IMR-90 (cell line): ENCODE data around the gene ZBED4. TPM values are rescaled to one million over a fixed set of nuclear protein-coding genes. Genes with fewer than 3 reads are reported as not detected.

Source experiments
- ATAC-seq: fragments of 200-7000 bp; cut with Tn5 transposase; 2 replicates; pipeline ENCODE4 v1.9.1; 2020; ENCODE audit warnings: low read depth, mild to moderate bottlenecking, moderate library complexity
- BruUV-seq: library from RNA; stranded (reverse); fragments of 400-500 nt; replicated peaks from 2 replicates; lab custom pipeline; 2021; lab: Mats Ljungman, UMichigan
- CTCF ChIA-PET: fragments of 300-600 bp; formaldehyde crosslinking; extraction: SDS; loops from one replicate; lab custom pipeline; 2021; ENCODE audit warnings: antibody characterized with exemption; lab: Yijun Ruan, JAX
- POLR2A ChIA-PET: fragments of 300-600 bp; sonication (Branson Sonifier 250); formaldehyde crosslinking; loops from one replicate; lab custom pipeline; 2022; ENCODE audit warnings: antibody characterized with exemption; ENCODE audit not compliant: unreplicated experiment; lab: Charles Lee
- DNase-seq: peaks from one replicate; pipeline ENCODE4 v3.0.0; 2013
- H2AFZ ChIP-seq: replicated peaks from 2 replicates; pipeline ENCODE3; 2013; ENCODE audit warnings: low read length, mild to moderate bottlenecking; ENCODE audit not compliant: poor library complexity
- H2AK5ac ChIP-seq: 2 replicates; pipeline ENCODE4 v1.6.1; 2013; ENCODE audit warnings: low read depth, low read length, inconsistent platforms
- H2AK9ac ChIP-seq: replicated peaks from 2 replicates; pipeline ENCODE3; 2013; ENCODE audit warnings: mild to moderate bottlenecking, low read depth, low read length, moderate library complexity; ENCODE audit not compliant: poor library complexity
- H2BK120ac ChIP-seq: 2 replicates; pipeline ENCODE4 v1.6.1; 2013; ENCODE audit warnings: low read depth, low read length, inconsistent platforms
- H2BK15ac ChIP-seq: 3 replicates; pipeline ENCODE4 v1.6.1; 2013; ENCODE audit warnings: low read depth, low read length, inconsistent platforms
- H2BK20ac ChIP-seq: 2 replicates; pipeline ENCODE4 v1.6.1; 2013; ENCODE audit warnings: low read depth, mild to moderate bottlenecking, inconsistent platforms, low read length, moderate library complexity
- H2BK5ac ChIP-seq: 2 replicates; pipeline ENCODE4 v1.6.1; 2013; ENCODE audit warnings: mild to moderate bottlenecking, low read depth, low read length, inconsistent platforms; ENCODE audit not compliant: poor library complexity, severe bottlenecking
- H3K14ac ChIP-seq: replicated peaks from 2 replicates; pipeline ENCODE4 v1.6.1; 2013; ENCODE audit warnings: low read depth, low read length, inconsistent platforms
- H3K18ac ChIP-seq: 2 replicates; pipeline ENCODE4 v1.6.1; 2013; ENCODE audit warnings: low read depth, low read length, control low read depth
- H3K23ac ChIP-seq: 2 replicates; pipeline ENCODE4 v1.6.1; 2013; ENCODE audit warnings: low read depth, low read length, inconsistent platforms
- H3K27ac ChIP-seq: 2 replicates; pipeline ENCODE4 v1.5.1; 2013; ENCODE audit warnings: mild to moderate bottlenecking, control low read depth, low read length; ENCODE audit not compliant: insufficient read depth
- H3K27me3 ChIP-seq: 2 replicates; pipeline ENCODE4 v1.6.1; 2013; ENCODE audit warnings: low read length; ENCODE audit not compliant: control insufficient read depth, insufficient read depth
- H3K36me3 ChIP-seq: 2 replicates; pipeline ENCODE4 v1.6.1; 2013; ENCODE audit warnings: low read length, mixed read lengths; ENCODE audit not compliant: control insufficient read depth, insufficient read depth
- H3K4ac ChIP-seq: 2 replicates; pipeline ENCODE4 v1.6.1; 2013; ENCODE audit warnings: low read depth, low read length, inconsistent platforms
- H3K4me1 ChIP-seq: 2 replicates; pipeline ENCODE4 v1.6.1; 2013; ENCODE audit warnings: low read length, mixed read lengths; ENCODE audit not compliant: control insufficient read depth, insufficient read depth
- H3K4me2 ChIP-seq: 2 replicates; pipeline ENCODE4 v1.6.1; 2013; ENCODE audit warnings: low read depth, mild to moderate bottlenecking, control low read depth, low read length, moderate library complexity
- H3K4me3 ChIP-seq: 2 replicates; pipeline ENCODE4 v1.5.1; 2013; ENCODE audit warnings: low read depth, mild to moderate bottlenecking, control low read depth, low read length, moderate library complexity; ENCODE audit not compliant: insufficient read depth
- H3K56ac ChIP-seq: 2 replicates; pipeline ENCODE4 v1.6.1; 2013; ENCODE audit warnings: low read length, inconsistent platforms; ENCODE audit not compliant: insufficient read depth; ENCODE audit errors: extremely low read depth
- H3K79me1 ChIP-seq, 2 experiments: 2 replicates each; pipeline ENCODE4 v1.6.1; 2013; ENCODE audit warnings: low read length in 2 of 2, inconsistent platforms in 1 of 2, low read depth in 1 of 2
- H3K9ac ChIP-seq: 2 replicates; pipeline ENCODE4 v1.6.1; 2013; ENCODE audit warnings: low read depth, low read length, control low read depth
- H3K9me1 ChIP-seq: 2 replicates; pipeline ENCODE4 v1.6.1; 2013; ENCODE audit warnings: low read length, inconsistent platforms; ENCODE audit not compliant: insufficient read depth
- H3K9me3 ChIP-seq: 2 replicates; pipeline ENCODE4 v1.6.1; 2013; ENCODE audit warnings: low read length; ENCODE audit not compliant: control insufficient read depth, insufficient read depth
- H4K20me1 ChIP-seq: 2 replicates; pipeline ENCODE4 v1.6.1; 2013; ENCODE audit warnings: low read length, inconsistent platforms; ENCODE audit not compliant: insufficient read depth
- H4K5ac ChIP-seq: 2 replicates; pipeline ENCODE4 v1.6.1; 2013; ENCODE audit warnings: mild to moderate bottlenecking, low read depth, low read length, control low read depth
- H4K8ac ChIP-seq, 2 experiments: 2 replicates each; pipeline ENCODE4 v1.6.1; 2013; ENCODE audit warnings: low read depth in 2 of 2, low read length in 2 of 2, control low read depth in 1 of 2, inconsistent platforms in 1 of 2
- H4K91ac ChIP-seq: 2 replicates; pipeline ENCODE4 v1.6.1; 2013; ENCODE audit warnings: low read depth, low read length, inconsistent platforms; ENCODE audit not compliant: insufficient read depth
- CTCF ChIP-seq: conservative IDR thresholded peaks from 2 replicates; pipeline ENCODE4 v1.5.1; 2012; ENCODE audit warnings: mild to moderate bottlenecking, low read depth, low read length, improper control_type of control experiment
- MAFK ChIP-seq: IDR thresholded peaks from 2 replicates; pipeline ENCODE4 v1.6.1; 2012; ENCODE audit warnings: low read depth, low read length, improper control_type of control experiment
- WGBS, 2 experiments: methylation state at CpG; one replicate each; pipeline versions ENCODE4 v1.1.5 to v1.1.7; 2013; ENCODE audit warnings: missing lambda C conversion rate in 2 of 2; ENCODE audit not compliant: insufficient read length in 1 of 2; ENCODE audit errors: extremely low coverage in 2 of 2; 5-methylcytosine and 5-hydroxymethylcytosine counted together
- dilution Hi-C: fragments of 300-500 bp; cut with HindIII; formaldehyde crosslinking; loops from one replicate; pipeline ENCODE4 v1.14.3; 2018; ENCODE audit warnings: low sequenced_read_pairs; ENCODE audit not compliant: unreplicated experiment
- in situ Hi-C: fragments of 300-500 bp; cut with MboI; formaldehyde crosslinking; loops from 3 replicates; pipeline ENCODE4 v1.14.3; 2019; ENCODE audit warnings: low sequenced_read_pairs, inconsistent platforms, mixed read lengths
- intact Hi-C: fragments of 100-400 bp; cut with micrococcal nuclease; formaldehyde crosslinking; loops from 2 replicates; pipeline ENCODE4 v1.10.0; 2022
- polyA plus RNA-seq, 3 experiments: library from polyadenylated mRNA; depleted of rRNA; stranded (reverse); fragments of >200 nt; gene quantifications; 2 replicates each; pipeline ENCODE4 v1.2.3, GENCODE V29; 2012; ENCODE audit warnings: low replicate concordance in 1 of 3
- total RNA-seq: library from RNA; depleted of rRNA; stranded (reverse); fragments of >200 nt; gene quantifications from 2 replicates; pipeline ENCODE4 v1.2.3, GENCODE V29; 2012

The ZBED4 gene
- total and polyA plus RNA-seq, 2 of the 4 experiments (the other 2 are of a cell fraction): 9.3 to 10.5 TPM

- H3K23ac ChIP-seq: no peak overlapping the region
- no TSS peak for BruUV-seq
- no CpG with 5 or more reads among the region's 8 CpGs for WGBS, 2 experiments
- no peak overlapping the region for H3K4me2 ChIP-seq
- H3K9me1 ChIP-seq: peaks cover 5% of the 10 kb centered on the region; the same call in 1 of the 2 replicates
- no peak overlapping the region for H4K91ac ChIP-seq
- peaks cover 30% of the 10 kb centered on the region for H3K9me3 ChIP-seq
- intact Hi-C loops (no loop called here), in situ Hi-C loops (loop anchor here (10.0 kb wide), 1 partner anchor 48 kb away; the partner anchor contains the start of genes ALG12 and CRELD2), dilution Hi-C loops (no loop called here)
- H2AFZ ChIP-seq: no peak overlapping the region
- no peak for DNase-seq
- no peaks in the 10 kb centered on the region for H3K4me1 ChIP-seq
- POLR2A ChIA-PET: no interaction called here
- H3K4ac ChIP-seq: no peak overlapping the region
- no peak overlapping the region for H3K9ac ChIP-seq
- peaks cover 66% of the 10 kb centered on the region for H4K20me1 ChIP-seq
- TF ChIP-seq CTCF (no peak), MAFK (no peak)
- no peak overlapping the region for H3K56ac ChIP-seq
- no peak overlapping the region for H3K27ac ChIP-seq
- H3K14ac ChIP-seq: no peak overlapping the region
- H2BK120ac ChIP-seq: no peak overlapping the region
- peaks cover 24 to 66% of the 10 kb centered on the region in 2 experiments for H3K79me1 ChIP-seq
- no peak overlapping the region for H2BK5ac ChIP-seq
- no peak overlapping the region for H4K5ac ChIP-seq
- no peak overlapping the region for H3K4me3 ChIP-seq
- H2BK20ac ChIP-seq: no peak overlapping the region
- H3K18ac ChIP-seq: no peak overlapping the region
- H2AK9ac ChIP-seq: no peak overlapping the region
- no peak overlapping the region for H4K8ac ChIP-seq
- no peaks in the 10 kb centered on the region for H3K27me3 ChIP-seq
- H3K36me3 ChIP-seq: peaks cover 18% of the 10 kb centered on the region
- no peak overlapping the region for H2BK15ac ChIP-seq
- ATAC-seq: no peak
- CTCF ChIA-PET: no interaction called here
- H2AK5ac ChIP-seq: no peak overlapping the region
Measured at GRCh38 chr22:49866646-49867045, 13.0 kb downstream of the ZBED4 start.
